HG02588 (cell line): ENCODE results near the gene NME9.

Source experiments
- ATAC-seq: cut with Tn5 transposase; IDR thresholded peaks from one replicate; pipeline ENCODE4 v1.9.1; 2021; ENCODE audit warnings: mild to moderate bottlenecking, moderate library complexity; ENCODE audit not compliant: unreplicated experiment

The NME9 gene

GRCh38 chr3:138363322-138363721, 33.7 kb upstream of the NME9 start:
- no peak for ATAC-seq

- ATAC-seq: no peak
These were observed 32.9 kb upstream of the NME9 start for GRCh38 chr3:138362538-138362937.

GRCh38 chr3:138361561-138361971, 31.9 kb upstream of the NME9 start:
- ATAC-seq: no peak

- no peak for ATAC-seq
These were observed 31.3 kb upstream of the NME9 start for GRCh38 chr3:138360869-138361525.

GRCh38 chr3:138359919-138360868, 30.5 kb upstream of the NME9 start:
- no peak for ATAC-seq

- no peak for ATAC-seq
These were observed 29.7 kb upstream of the NME9 start for GRCh38 chr3:138359148-138359918.

- no peak for ATAC-seq
These were observed 27.2 kb upstream of the NME9 start for GRCh38 chr3:138356730-138357405.

- ATAC-seq: no peak
These were observed 25.4 kb upstream of the NME9 start for GRCh38 chr3:138355071-138355470.

GRCh38 chr3:138354376-138354775, 24.7 kb upstream of the NME9 start:
- no peak for ATAC-seq

- ATAC-seq: no peak
These were observed 22.4 kb upstream of the NME9 start for GRCh38 chr3:138351916-138352550.

GRCh38 chr3:138351151-138351550, 21.5 kb upstream of the NME9 start:
- no peak for ATAC-seq

- no peak for ATAC-seq
These were observed 20.4 kb upstream of the NME9 start for GRCh38 chr3:138349926-138350665.

- ATAC-seq: no peak
These were observed 19.4 kb upstream of the NME9 start for GRCh38 chr3:138348754-138349739.

- ATAC-seq: no peak
These were observed 18.5 kb upstream of the NME9 start, which contains the start of gene MRAS for GRCh38 chr3:138347960-138348753. TSS of gene MRAS (plus strand) at chr3:138348579. CDS start at chr3:138372884, 24,305 bp downstream.

GRCh38 chr3:138344754-138345153, 15.1 kb upstream of the NME9 start:
- no peak for ATAC-seq

GRCh38 chr3:138340511-138340910, 10.9 kb upstream of the NME9 start:
- no peak for ATAC-seq

- no peak for ATAC-seq
These were observed 9.2 kb upstream of the NME9 start for GRCh38 chr3:138338811-138339210.

- no peak for ATAC-seq
These were observed 8.6 kb upstream of the NME9 start for GRCh38 chr3:138338244-138338643.
